ENCODE data around the gene SASH1. TPM values are rescaled to one million over a fixed set of nuclear protein-coding genes. Genes with fewer than 3 reads are reported as not detected.

The SASH1 gene
- total RNA-seq, 1 experiment from 2014 or later: 33.2 TPM

GRCh38 chr6:148451690-148452089, 109.1 kb downstream of the SASH1 start:
- Histone ChIP-seq H2BK20ac (ENCODE audit: low read depth, low read length, poor library complexity, severe bottlenecking) (no peak overlapping the region), H2BK120ac (ENCODE audit: low read depth, low read length, poor library complexity, severe bottlenecking) (no peak overlapping the region), H3K14ac (ENCODE audit: insufficient read depth, low read length) (no peak overlapping the region), H4K91ac (ENCODE audit: insufficient read length, low read depth, low read length) (no peak overlapping the region), H3K9me3 (ENCODE audit: control insufficient read depth, low read depth, low read length) (no peaks in the 10 kb centered on the region), H2BK15ac (ENCODE audit: low read depth, low read length) (no peak overlapping the region), H2BK5ac (ENCODE audit: insufficient read length, low read length) (no peak overlapping the region), H4K5ac (ENCODE audit: insufficient read length, low read depth, low read length) (no peak overlapping the region), H3K4me2 (ENCODE audit: insufficient read depth, insufficient read length, low read length) (no peak overlapping the region), H3K4me1 (ENCODE audit: insufficient read depth, low read length) (peaks cover 3% of the 10 kb centered on the region; the same call in 1 of the 2 replicates), H2BK12ac (ENCODE audit: insufficient read length, low read depth, low read length) (no peak overlapping the region), H3K4ac (ENCODE audit: low read depth, low read length) (no peak overlapping the region), H3K27me3 (ENCODE audit: insufficient read depth, low read length) (no peaks in the 10 kb centered on the region), H3K9ac (ENCODE audit: extremely low read depth, insufficient read length, low read length) (no peak overlapping the region), H3K79me1 (ENCODE audit: insufficient read depth, low read depth, low read length, poor library complexity, severe bottlenecking) (no peaks in the 10 kb centered on the region), H3K27ac (ENCODE audit: insufficient read length, low read depth, low read length) (no peak overlapping the region), H4K8ac (replicated peaks; ENCODE audit: insufficient read length, low read depth, low read length) (no peak overlapping the region), H3K23ac (ENCODE audit: insufficient read length, low read depth, low read length) (no peak overlapping the region), H3K18ac (ENCODE audit: insufficient read length, low read depth, low read length) (no peak overlapping the region), H2AFZ (ENCODE audit: low read length) (no peak overlapping the region), H3T11ph (ENCODE audit: low read length) (no peak overlapping the region), H4K20me1 (ENCODE audit: control insufficient read depth, insufficient read depth, insufficient read length) (no peaks in the 10 kb centered on the region), H3K56ac (ENCODE audit: insufficient read length, low read depth, low read length) (no peak overlapping the region), H2AK5ac (ENCODE audit: insufficient read length, low read length) (no peak overlapping the region), H3K23me2 (ENCODE audit: insufficient read length, low read depth, low read length, poor library complexity, severe bottlenecking) (no peaks in the 10 kb centered on the region), H3K79me2 (ENCODE audit: insufficient read depth, low read length) (no peaks in the 10 kb centered on the region)
- Mint-ChIP-seq H3K9me3 (no peaks in the 10 kb centered on the region), H3K27ac (peak overlapping the region in 1 of 3 experiments; percentile 50; a peak in 3 of 7 replicates), H3K36me3 (ENCODE audit: insufficient read depth in 1 of 3, low read depth in 3 of 3) (peaks cover 5 to 16% (median 5%) of the 10 kb centered on the region in 3 experiments; a peak in 5 of 7 replicates), H3K4me3 (no peak overlapping the region), H3K27me3 (ENCODE audit: low read depth) (no peaks in the 10 kb centered on the region), H3K4me1 (peaks cover 25 to 30% of the 10 kb centered on the region in 2 experiments)
- no peak for DNase-seq
- TF ChIP-seq CTCF (conservative IDR thresholded peaks at IDR 0.05): no peak
- no CpG with 5 or more reads among the region's 8 CpGs for WGBS (ENCODE audit: extremely low coverage, insufficient read length, low lambda C conversion rate)
